DOHH2 (cell line): ENCODE measurements around the gene IFNAR1.

Experiments
- CTCF ChIP-seq: fragments of 200-600 bp; sonication (generic); IDR thresholded peaks from one replicate; pipeline ENCODE4 v1.5.1; 2014; ENCODE audit warnings: antibody characterized with exemption, mild to moderate bottlenecking, low read depth, low read length; ENCODE audit not compliant: poor library complexity, severe bottlenecking
- EZH2phosphoT487 ChIP-seq: fragments of 200-600 bp; sonication (generic); IDR thresholded peaks from 2 replicates; pipeline ENCODE4 v1.6.1; 2017; ENCODE audit warnings: borderline replicate concordance, mild to moderate bottlenecking, antibody characterized with exemption, low read length, moderate library complexity, mixed read lengths

DNA sequence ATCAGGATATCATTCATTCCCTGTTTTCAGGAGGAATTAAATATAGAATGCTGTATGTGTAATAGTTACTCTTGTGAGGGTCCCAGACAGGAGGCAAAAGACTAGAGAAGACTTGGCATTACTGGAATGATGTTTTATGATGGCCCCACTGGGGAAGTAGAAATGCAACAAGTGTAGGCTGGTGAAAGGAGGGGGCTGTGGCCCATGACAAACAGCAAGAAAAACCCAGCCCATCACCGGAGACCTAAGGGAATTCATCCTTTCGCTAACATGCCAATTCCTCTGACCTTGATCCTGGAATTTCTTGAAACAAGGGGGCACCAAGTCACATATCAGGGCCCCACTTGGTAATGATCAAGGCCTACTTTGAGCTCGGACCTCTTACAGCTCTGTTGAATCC lies 72.9 kb downstream of the IFNAR1 start:
- TF ChIP-seq CTCF, result no peak
- TF ChIP-seq EZH2phosphoT487, result no peak
